ENCODE results near the gene NCMAP. TPM values are rescaled to one million over a fixed set of nuclear protein-coding genes. Genes with fewer than 3 reads are reported as not detected.

Gene NCMAP
- total and polyA plus RNA-seq, 7 donors, result 0.51 to 1.8 (median 0.60) TPM; not detected in 4

- no peaks in the 10 kb centered on the region for H3K9me3 ChIP-seq
- H3K36me3 ChIP-seq, result peaks cover 0 to 13% (median 0%) of the 10 kb centered on the region in 4 donors
- WGBS, 2 donors, result 45 to 78% methylated on average over 21 of the region's 21 CpGs
- no peak for DNase-seq
- no peaks in the 10 kb centered on the region for H3K27me3 ChIP-seq
- intact Hi-C loops (cut with DNase I), result no loop called here
- no peak for TF ChIP-seq EP300 (IDR thresholded peaks at IDR 0.05)
- TF ChIP-seq POLR2AphosphoS5 (IDR thresholded peaks at IDR 0.05), result no peak
- no peak for TF ChIP-seq POLR2A (IDR thresholded peaks at IDR 0.05)
- TF ChIP-seq, protein P1, sequence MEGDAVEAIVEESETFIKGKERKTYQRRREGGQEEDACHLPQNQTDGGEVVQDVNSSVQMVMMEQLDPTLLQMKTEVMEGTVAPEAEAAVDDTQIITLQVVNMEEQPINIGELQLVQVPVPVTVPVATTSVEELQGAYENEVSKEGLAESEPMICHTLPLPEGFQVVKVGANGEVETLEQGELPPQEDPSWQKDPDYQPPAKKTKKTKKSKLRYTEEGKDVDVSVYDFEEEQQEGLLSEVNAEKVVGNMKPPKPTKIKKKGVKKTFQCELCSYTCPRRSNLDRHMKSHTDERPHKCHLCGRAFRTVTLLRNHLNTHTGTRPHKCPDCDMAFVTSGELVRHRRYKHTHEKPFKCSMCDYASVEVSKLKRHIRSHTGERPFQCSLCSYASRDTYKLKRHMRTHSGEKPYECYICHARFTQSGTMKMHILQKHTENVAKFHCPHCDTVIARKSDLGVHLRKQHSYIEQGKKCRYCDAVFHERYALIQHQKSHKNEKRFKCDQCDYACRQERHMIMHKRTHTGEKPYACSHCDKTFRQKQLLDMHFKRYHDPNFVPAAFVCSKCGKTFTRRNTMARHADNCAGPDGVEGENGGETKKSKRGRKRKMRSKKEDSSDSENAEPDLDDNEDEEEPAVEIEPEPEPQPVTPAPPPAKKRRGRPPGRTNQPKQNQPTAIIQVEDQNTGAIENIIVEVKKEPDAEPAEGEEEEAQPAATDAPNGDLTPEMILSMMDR (IDR thresholded peaks at IDR 0.05), result no peak
- H3K4me3 ChIP-seq, result peak overlapping the region in 1 of 4 donors; percentile 24
- H3K27ac ChIP-seq, result no peak overlapping the region
- H3K4me1 ChIP-seq, result peaks cover 0 to 10% (median 7%) of the 10 kb centered on the region in 4 donors
Measured at GRCh38 chr1:24535021-24535424, 20.9 kb upstream of the NCMAP start.

DNA sequence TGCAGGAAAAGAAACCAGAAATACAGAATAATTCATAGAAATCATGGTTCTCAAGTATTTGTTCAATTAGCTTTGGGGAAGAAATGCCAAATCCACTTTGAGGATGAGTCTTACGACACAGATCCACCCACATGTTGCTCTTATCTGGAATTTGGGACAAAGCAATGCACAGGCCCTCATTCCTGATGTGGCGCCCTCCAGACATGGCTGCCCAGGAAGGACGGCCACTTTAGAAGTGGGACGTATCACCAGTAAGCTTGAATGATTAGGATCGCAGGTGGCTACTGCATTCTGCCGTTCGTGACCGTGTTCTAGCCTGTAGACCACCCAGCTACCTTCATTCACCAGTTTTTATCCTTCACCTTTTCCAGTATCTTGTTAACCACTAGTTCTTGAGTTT, 20.1 kb upstream of the NCMAP start:
- H3K4me3 ChIP-seq, result no peak overlapping the region
- TF ChIP-seq EP300 (IDR thresholded peaks at IDR 0.05) (no peak), POLR2A (IDR thresholded peaks at IDR 0.05) (no peak), POLR2AphosphoS5 (IDR thresholded peaks at IDR 0.05) (no peak)
- TF ChIP-seq, protein P1 (IDR thresholded peaks at IDR 0.05), result no peak
- peak overlapping the region in 1 of 4 donors; percentile 26 for H3K27ac ChIP-seq
- no peaks in the 10 kb centered on the region for H3K9me3 ChIP-seq
- peaks cover 0 to 14% (median 9%) of the 10 kb centered on the region in 4 donors for H3K4me1 ChIP-seq
- no peaks in the 10 kb centered on the region for H3K27me3 ChIP-seq
- WGBS, 2 donors, result 84 to 93% methylated on average over 8 of the region's 8 CpGs
- DNase-seq, result no peak
- peaks cover 0 to 13% (median 0%) of the 10 kb centered on the region in 4 donors for H3K36me3 ChIP-seq
- intact Hi-C loops (cut with DNase I), result no loop called here

GRCh38 chr1:24536391-24536840, 19.5 kb upstream of the NCMAP start:
- H3K4me3 ChIP-seq, result no peak overlapping the region
- H3K36me3 ChIP-seq, result peaks cover 0 to 10% (median 0%) of the 10 kb centered on the region in 4 donors
- no peak for DNase-seq
- WGBS, 2 donors, result 7 to 15% methylated on average over 7 of the region's 7 CpGs
- peak overlapping the region in 3 of 4 donors; percentile 1 to 26 (median 15) for H3K27ac ChIP-seq
- TF ChIP-seq POLR2A (IDR thresholded peaks at IDR 0.05) (no peak), POLR2AphosphoS5 (IDR thresholded peaks at IDR 0.05) (peak in 3 of 4 donors; percentile 32 to 73 (median 47)), EP300 (IDR thresholded peaks at IDR 0.05) (no peak)
- TF ChIP-seq, protein P1 (IDR thresholded peaks at IDR 0.05), result no peak
- H3K9me3 ChIP-seq, result no peaks in the 10 kb centered on the region
- peaks cover 0 to 20% (median 13%) of the 10 kb centered on the region in 4 donors for H3K4me1 ChIP-seq
- intact Hi-C loops (cut with DNase I), result no loop called here
- no peaks in the 10 kb centered on the region for H3K27me3 ChIP-seq

DNA sequence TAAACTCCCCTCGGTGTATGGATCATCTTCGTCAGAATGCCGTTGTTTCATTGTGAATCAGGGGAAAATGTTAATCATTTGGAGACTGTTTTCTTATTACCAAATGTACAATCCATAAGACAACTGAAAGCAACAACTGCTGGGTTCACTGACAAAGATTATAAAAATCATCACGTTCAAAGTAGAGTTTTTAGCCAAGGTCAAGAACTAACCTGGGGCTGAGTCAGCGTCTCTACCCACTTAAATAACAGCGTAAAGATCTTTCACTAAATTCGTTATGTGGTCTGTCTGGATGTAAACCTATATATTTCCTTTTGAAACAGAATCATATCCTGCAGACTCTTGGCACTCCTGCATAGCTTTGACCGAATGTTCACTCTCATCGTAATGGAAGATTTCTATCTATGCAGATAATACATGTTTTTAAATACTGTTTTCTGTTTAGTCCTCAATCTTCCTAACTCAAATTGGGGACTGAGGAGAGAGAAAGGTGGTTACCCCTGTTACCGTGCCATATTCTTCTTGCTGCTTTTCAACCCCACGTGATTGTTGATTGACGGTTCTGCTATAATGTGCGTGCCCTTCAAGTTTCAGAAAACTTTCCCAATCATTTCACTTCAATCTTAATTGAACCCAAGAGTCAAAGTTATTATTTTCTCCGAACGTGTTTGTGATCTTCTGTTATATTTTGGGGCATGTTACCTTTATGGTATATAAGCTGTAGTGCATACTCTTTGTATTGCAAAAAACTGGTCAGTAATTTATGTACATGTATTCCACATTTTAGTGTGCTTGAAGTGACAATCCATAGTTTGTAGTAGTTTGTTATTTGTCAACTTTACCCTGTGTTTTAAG, 15.6 kb upstream of the NCMAP start:
- H3K36me3 ChIP-seq, result peaks cover 0 to 2% (median 0%) of the 10 kb centered on the region in 4 donors
- H3K27me3 ChIP-seq, result no peaks in the 10 kb centered on the region
- no peaks in the 10 kb centered on the region for H3K9me3 ChIP-seq
- DNase-seq, result no peak
- TF ChIP-seq POLR2A (IDR thresholded peaks at IDR 0.05) (no peak), POLR2AphosphoS5 (IDR thresholded peaks at IDR 0.05) (no peak), EP300 (IDR thresholded peaks at IDR 0.05) (no peak)
- TF ChIP-seq, protein P1 (IDR thresholded peaks at IDR 0.05), result no peak
- H3K4me3 ChIP-seq, result no peak overlapping the region
- H3K27ac ChIP-seq, result peak overlapping the region in 1 of 4 donors; percentile 28
- intact Hi-C loops (cut with DNase I), result no loop called here
- peaks cover 0 to 24% (median 15%) of the 10 kb centered on the region in 4 donors for H3K4me1 ChIP-seq
- WGBS, 2 donors, result 29 to 54% methylated on average over 15 of the region's 15 CpGs

All from sigmoid colon (tissue), 7 donors.